B cell (primary cell): Measurements from ENCODE around the gene LRRC2. TPM values are rescaled to one million over a fixed set of nuclear protein-coding genes. Genes with fewer than 3 reads are reported as not detected.

Source experiments
- ATAC-seq: fragments of 200-7000 bp; cut with Tn5 transposase; one replicate; pipeline ENCODE4 v1.10.0; 2021; ENCODE audit warnings: low read depth, mild to moderate bottlenecking, moderate number of reproducible peaks, moderate library complexity
- CTCF ChIA-PET: fragments of 350-600 bp; sonication (Branson Sonifier 250); formaldehyde crosslinking; loops from one replicate; lab custom pipeline; 2021; ENCODE audit warnings: antibody characterized with exemption, inconsistent platforms; lab: Charles Lee
- POLR2A ChIA-PET: fragments of 350-600 bp; sonication (Branson Sonifier 250); formaldehyde crosslinking; loops from one replicate; lab custom pipeline; 2021; ENCODE audit warnings: antibody characterized with exemption; lab: Charles Lee
- DNase-seq: peaks from one replicate; pipeline ENCODE4 v3.0.0; 2013
- H2AFZ ChIP-seq: 2 replicates; pipeline ENCODE4 v1.6.1; 2012; ENCODE audit warnings: mild to moderate bottlenecking, low read depth, low read length; ENCODE audit not compliant: insufficient read depth, poor library complexity, severe bottlenecking
- H3K27ac ChIP-seq, 2 donors: 1 replicate in 1 of 2; 2 replicates in 1 of 2; pipeline ENCODE4 v1.5.1; 2012 to 2013; ENCODE audit warnings: low read length in 2 of 2, mild to moderate bottlenecking in 2 of 2, moderate library complexity in 1 of 2
- H3K27me3 ChIP-seq, 4 experiments: fragments of 200-600 bp in 1 of 4; sonication (generic) in 1 of 4; replicated peaks in 1 of 4; 1 replicate in 2 of 4; 2 replicates in 2 of 4; pipeline versions ENCODE4 v1.6.1 to v1.7.0; 2013 to 2016; ENCODE audit warnings: low read length in 3 of 4, mild to moderate bottlenecking in 2 of 4, mixed read lengths in 1 of 4, moderate library complexity in 1 of 4; ENCODE audit not compliant: insufficient read depth in 4 of 4, control insufficient read depth in 3 of 4; ENCODE audit errors: control extremely low read depth in 1 of 4
- H3K36me3 ChIP-seq, 2 experiments: replicated peaks in 1 of 2; 1 replicate in 1 of 2; 2 replicates in 1 of 2; pipeline versions ENCODE4 v1.6.1 to v1.7.1; 2013; ENCODE audit warnings: low read length in 1 of 2; ENCODE audit not compliant: insufficient read depth in 2 of 2, control insufficient read depth in 1 of 2; ENCODE audit errors: control extremely low read depth in 1 of 2, extremely low read depth in 1 of 2
- H3K4me1 ChIP-seq, 2 donors: fragments of 200-600 bp in 1 of 2; sonication (generic) in 1 of 2; 1 replicate in 1 of 2; 2 replicates in 1 of 2; pipeline versions ENCODE4 v1.5.1 to v1.6.1; 2013 to 2017; ENCODE audit warnings: low read length in 2 of 2; ENCODE audit not compliant: control insufficient read depth in 2 of 2, insufficient read depth in 2 of 2
- H3K4me2 ChIP-seq: replicated peaks from 2 replicates; pipeline ENCODE3; 2012; ENCODE audit warnings: mild to moderate bottlenecking, low read depth, low read length; ENCODE audit not compliant: poor library complexity, severe bottlenecking
- H3K4me3 ChIP-seq, 5 experiments: fragments of 200-600 bp in 1 of 5; sonication (generic) in 1 of 5; 1 replicate in 3 of 5; 2 replicates in 2 of 5; pipeline versions ENCODE4 v1.5.1 to v1.7.0; 2011 to 2016; ENCODE audit warnings: low read length in 4 of 5, mild to moderate bottlenecking in 4 of 5, low read depth in 2 of 5, control low read depth in 1 of 5, moderate library complexity in 1 of 5; ENCODE audit not compliant: insufficient read depth in 1 of 5; ENCODE audit errors: control extremely low read depth in 1 of 5, extremely low read depth in 1 of 5
- H3K79me2 ChIP-seq: fragments of 200-600 bp; sonication (generic); one replicate; pipeline ENCODE4 v1.6.0; 2016; ENCODE audit warnings: low read length; ENCODE audit not compliant: control insufficient read depth, insufficient read depth
- H3K9ac ChIP-seq: fragments of 200-600 bp; sonication (generic); 2 replicates; pipeline ENCODE4 v1.6.1; 2017; ENCODE audit warnings: mild to moderate bottlenecking, low read length, moderate library complexity
- H3K9me3 ChIP-seq, 3 donors: one replicate each; pipeline versions ENCODE4 v1.6.1 to v1.7.1; 2013; ENCODE audit warnings: low read length in 2 of 3; ENCODE audit not compliant: control insufficient read depth in 2 of 3, insufficient read depth in 1 of 3; ENCODE audit errors: control extremely low read depth in 1 of 3
- H4K20me1 ChIP-seq: 2 replicates; pipeline ENCODE4 v1.6.0; 2012; ENCODE audit warnings: mild to moderate bottlenecking, low read length; ENCODE audit not compliant: insufficient read depth, control insufficient read depth, poor library complexity, severe bottlenecking
- H3K27ac Mint-ChIP-seq: one replicate; pipeline ENCODE4 v1.8.0; 2021; ENCODE audit warnings: mixed read lengths
- H3K27me3 Mint-ChIP-seq: one replicate; pipeline ENCODE4 v1.8.0; 2021; ENCODE audit warnings: mixed read lengths
- H3K4me1 Mint-ChIP-seq: one replicate; pipeline ENCODE4 v1.8.0; 2021; ENCODE audit warnings: mixed read lengths
- H3K4me3 Mint-ChIP-seq: one replicate; pipeline ENCODE4 v1.8.0; 2021; ENCODE audit warnings: mixed read lengths
- H3K9me3 Mint-ChIP-seq: one replicate; pipeline ENCODE4 v1.8.0; 2022; ENCODE audit warnings: mixed read lengths; ENCODE audit not compliant: insufficient read depth
- CTCF ChIP-seq: fragments of 200-600 bp; IDR thresholded peaks from one replicate; pipeline ENCODE4 v1.8.0; 2022; ENCODE audit warnings: antibody characterized with exemption, mild to moderate bottlenecking
- EZH2 ChIP-seq: IDR thresholded peaks from 2 replicates; pipeline ENCODE4 v1.6.1; 2012; ENCODE audit warnings: borderline replicate concordance, low read depth, mild to moderate bottlenecking, moderate library complexity, low read length; ENCODE audit not compliant: insufficient read depth, poor library complexity, severe bottlenecking
- WGBS: methylation state at CpG from one replicate; pipeline ENCODE4 v1.1.5; 2013; ENCODE audit warnings: missing lambda C conversion rate; ENCODE audit not compliant: insufficient coverage; 5-methylcytosine and 5-hydroxymethylcytosine counted together
- intact Hi-C: fragments of 100-400 bp; cut with micrococcal nuclease; formaldehyde crosslinking; loops from one replicate; pipeline ENCODE4 v1.10.0; 2022
- polyA plus RNA-seq: library from polyadenylated mRNA; depleted of rRNA; stranded (reverse); fragments of >200 nt; gene quantifications from 2 replicates; pipeline ENCODE4 v1.2.3, GENCODE V29; 2012
- total RNA-seq, 2 donors: library from RNA; stranded (reverse); fragments of 120-200 nt in 1 of 2; gene quantifications; 1 replicate in 1 of 2; 2 replicates in 1 of 2; pipeline versions ENCODE4 v1.2.3 to v1.2.4, GENCODE V29; 2013 to 2022

Gene LRRC2
- total and polyA plus RNA-seq, 2 donors (not counting 1 experiment from before 2014, with no cell fraction given): 0.04 TPM; not detected in 1

- Mint-ChIP-seq H3K9me3 (no peaks in the 10 kb centered on the region), H3K4me1 (no peaks in the 10 kb centered on the region), H3K27me3 (peaks cover 36% of the 10 kb centered on the region), H3K4me3 (no peak overlapping the region), H3K27ac (no peak overlapping the region)
- ChIA-PET CTCF (no interaction called here), POLR2A (no interaction called here)
- Histone ChIP-seq H3K36me3 (no peaks in the 10 kb centered on the region), H3K9ac (no peak overlapping the region), H3K27ac (no peak overlapping the region), H3K79me2 (no peaks in the 10 kb centered on the region), H3K9me3 (peaks cover 0 to 4% (median 0%) of the 10 kb centered on the region in 3 donors), H3K4me2 (no peak overlapping the region), H3K4me1 (no peaks in the 10 kb centered on the region), H2AFZ (no peak overlapping the region), H4K20me1 (no peaks in the 10 kb centered on the region), H3K4me3 (no peak overlapping the region), H3K27me3 (peaks cover 0 to 35% (median 7%) of the 10 kb centered on the region in 4 experiments)
- intact Hi-C loops: no loop called here
- 89% methylated on average over 1 of the region's 1 CpG for WGBS
- TF ChIP-seq CTCF (no peak), EZH2 (no peak)
- DNase-seq: no peak
- ATAC-seq: no peak
These were observed 99.2 kb downstream of the LRRC2 start for GRCh38 chr3:46466871-46467403.

GRCh38 chr3:46466273-46466672 is 99.8 kb downstream of the LRRC2 start:
- H3K4me1 ChIP-seq: no peaks in the 10 kb centered on the region
- no peaks in the 10 kb centered on the region for H3K36me3 ChIP-seq
- Mint-ChIP-seq H3K27ac (no peak overlapping the region), H3K4me3 (no peak overlapping the region), H3K4me1 (no peaks in the 10 kb centered on the region), H3K27me3 (peaks cover 38% of the 10 kb centered on the region), H3K9me3 (no peaks in the 10 kb centered on the region)
- H4K20me1 ChIP-seq: no peaks in the 10 kb centered on the region
- peaks cover 0 to 4% (median under 1%) of the 10 kb centered on the region in 3 donors for H3K9me3 ChIP-seq
- H3K27ac ChIP-seq: no peak overlapping the region
- ATAC-seq (no peak), DNase-seq (no peak)
- H2AFZ ChIP-seq: no peak overlapping the region
- TF ChIP-seq EZH2 (no peak), CTCF (no peak)
- H3K4me3 ChIP-seq: no peak overlapping the region
- H3K79me2 ChIP-seq: no peaks in the 10 kb centered on the region
- CTCF ChIA-PET: no interaction called here
- no peak overlapping the region for H3K9ac ChIP-seq
- intact Hi-C loops: no loop called here
- POLR2A ChIA-PET: no interaction called here
- no peak overlapping the region for H3K4me2 ChIP-seq
- peaks cover 0 to 35% (median 7%) of the 10 kb centered on the region in 4 experiments for H3K27me3 ChIP-seq

Other genes with a start within 250 kb of the LRRC2 start
- gene CCR2, start 212.2 kb downstream of the LRRC2 start, total RNA-seq: 0.34 and 0.75 TPM in 2 replicates
- gene CCR2, start 212.2 kb downstream of the LRRC2 start, polyA plus RNA-seq: 0.23 and 0.82 TPM in 2 replicates
- gene CCR5, start 195.4 kb downstream of the LRRC2 start, total RNA-seq: 0.15 and 0.17 TPM in 2 replicates
- gene CCR5, start 195.4 kb downstream of the LRRC2 start, polyA plus RNA-seq: 0.21 TPM in 1 of 2 replicates, not detected in the other
- gene CCRL2, start 159.0 kb downstream of the LRRC2 start, total RNA-seq: 2.3 and 2.6 TPM in 2 replicates
- gene CCRL2, start 159.0 kb downstream of the LRRC2 start, polyA plus RNA-seq: 2.8 and 3.3 TPM in 2 replicates
- 0.22 TPM in 1 of 2 replicates, not detected in the other for gene LTF, start 101.4 kb downstream of the LRRC2 start, total RNA-seq
- gene LTF, start 101.4 kb downstream of the LRRC2 start, polyA plus RNA-seq: not detected in 2 replicates
- not detected in 2 replicates for gene RTP3, start 68.3 kb downstream of the LRRC2 start, total RNA-seq
- not detected in 2 replicates for gene RTP3, start 68.3 kb downstream of the LRRC2 start, polyA plus RNA-seq
- not detected in 2 replicates for gene FAM240A, start 46.2 kb upstream of the LRRC2 start, total RNA-seq
- gene FAM240A, start 46.2 kb upstream of the LRRC2 start, polyA plus RNA-seq: not detected in 2 replicates
- 0.22 and 0.34 TPM in 2 replicates for gene ALS2CL, start 127.4 kb upstream of the LRRC2 start, total RNA-seq
- 0.30 and 1.0 TPM in 2 replicates for gene ALS2CL, start 127.4 kb upstream of the LRRC2 start, polyA plus RNA-seq
- gene TMIE, start 135.1 kb upstream of the LRRC2 start, total RNA-seq: not detected in 2 replicates
- not detected in 2 replicates for gene TMIE, start 135.1 kb upstream of the LRRC2 start, polyA plus RNA-seq
- 0.10 TPM in 1 of 2 replicates, not detected in the other for gene PRSS50, start 151.6 kb upstream of the LRRC2 start, total RNA-seq
- 0.04 and 0.09 TPM in 2 replicates for gene PRSS50, start 151.6 kb upstream of the LRRC2 start, polyA plus RNA-seq